Kasumi-1 (cell line): ENCODE results near the gene C4B.
"Not testable (repeated sequence)": the region's sequence is repeated elsewhere in the genome, so short reads cannot be mapped to it uniquely, and the experiment has no call there.

Source experiments
- DNase-seq, 2 experiments: peaks; one replicate each; lab custom pipeline; 2025; lab: John Stamatoyannopoulos, UW

The C4B gene

GRCh38 chr6:31981744-31982143 is 32.9 kb upstream of the C4B start, which contains the start of gene C4A:
Gene C4A, plus strand, starts transcription at chr6:31982057. Its CDS starts 51 bp downstream, at chr6:31982108.
- DNase-seq: not testable (repeated sequence)

GRCh38 chr6:31989363-31989762 is 25.2 kb upstream of the C4B start:
- DNase-seq: not testable (repeated sequence)

- DNase-seq: not testable (repeated sequence)
Observed at GRCh38 chr6:31994421-31994820, 20.2 kb upstream of the C4B start.

- not testable (repeated sequence) for DNase-seq
Observed at GRCh38 chr6:31996385-31996784, 18.2 kb upstream of the C4B start.

DNA sequence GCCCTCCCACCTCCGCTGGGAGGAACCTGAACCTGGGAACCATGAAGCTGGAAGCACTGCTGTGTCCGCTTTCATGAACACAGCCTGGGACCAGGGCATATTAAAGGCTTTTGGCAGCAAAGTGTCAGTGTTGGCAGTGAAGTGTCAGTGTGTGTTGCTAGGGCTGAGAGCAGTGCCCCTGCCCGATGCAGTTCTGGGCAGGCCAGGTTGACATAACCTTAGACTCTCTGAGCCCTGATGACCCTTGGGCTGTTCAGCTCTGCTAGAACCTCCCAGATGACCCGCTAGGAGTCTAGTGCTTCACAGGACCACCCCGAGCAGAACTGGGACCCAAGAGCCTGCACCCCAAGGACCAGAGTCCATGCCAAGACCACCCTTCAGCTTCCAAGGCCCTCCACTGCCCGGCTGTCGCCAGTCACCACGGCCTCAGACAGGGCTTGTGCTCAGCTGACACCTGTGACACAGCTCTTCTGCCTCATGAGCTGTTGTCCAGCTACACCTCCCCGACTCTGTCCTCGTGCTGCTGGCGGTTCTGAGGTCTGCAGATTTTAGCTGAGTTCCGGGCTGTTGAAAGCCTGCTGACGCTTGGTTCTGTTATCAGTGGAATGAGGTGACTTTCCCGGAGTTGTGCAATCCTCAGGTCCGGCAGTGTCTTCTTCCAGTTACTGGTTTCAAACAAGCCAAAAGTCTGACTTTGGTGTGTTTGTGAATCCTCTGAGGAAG is 11.9 kb upstream of the C4B start:
- DNase-seq: not testable (repeated sequence)

- not testable (repeated sequence) for DNase-seq
Observed at GRCh38 chr6:32003301-32003700, 11.3 kb upstream of the C4B start.

DNA sequence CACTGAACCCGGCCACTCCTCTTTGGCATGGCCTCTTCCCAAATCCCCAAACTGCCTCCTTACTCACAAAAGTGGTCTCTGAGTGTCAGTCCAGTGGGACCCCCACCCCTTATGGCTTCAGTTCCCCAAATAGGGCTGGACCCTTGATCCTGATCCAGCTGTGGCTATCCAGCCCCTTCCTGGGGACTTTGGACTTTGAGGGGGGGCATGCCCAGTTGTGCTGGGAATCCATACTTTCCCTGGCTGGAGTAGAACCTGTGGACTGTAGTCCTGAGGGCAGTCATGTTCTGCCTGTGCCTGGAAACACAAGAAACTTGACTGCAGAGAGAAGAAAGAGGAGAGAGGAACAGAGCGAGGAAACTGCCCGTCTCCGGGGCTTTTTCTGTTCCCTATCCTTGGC is 10.2 kb upstream of the C4B start:
- not testable (repeated sequence) for DNase-seq

DNA sequence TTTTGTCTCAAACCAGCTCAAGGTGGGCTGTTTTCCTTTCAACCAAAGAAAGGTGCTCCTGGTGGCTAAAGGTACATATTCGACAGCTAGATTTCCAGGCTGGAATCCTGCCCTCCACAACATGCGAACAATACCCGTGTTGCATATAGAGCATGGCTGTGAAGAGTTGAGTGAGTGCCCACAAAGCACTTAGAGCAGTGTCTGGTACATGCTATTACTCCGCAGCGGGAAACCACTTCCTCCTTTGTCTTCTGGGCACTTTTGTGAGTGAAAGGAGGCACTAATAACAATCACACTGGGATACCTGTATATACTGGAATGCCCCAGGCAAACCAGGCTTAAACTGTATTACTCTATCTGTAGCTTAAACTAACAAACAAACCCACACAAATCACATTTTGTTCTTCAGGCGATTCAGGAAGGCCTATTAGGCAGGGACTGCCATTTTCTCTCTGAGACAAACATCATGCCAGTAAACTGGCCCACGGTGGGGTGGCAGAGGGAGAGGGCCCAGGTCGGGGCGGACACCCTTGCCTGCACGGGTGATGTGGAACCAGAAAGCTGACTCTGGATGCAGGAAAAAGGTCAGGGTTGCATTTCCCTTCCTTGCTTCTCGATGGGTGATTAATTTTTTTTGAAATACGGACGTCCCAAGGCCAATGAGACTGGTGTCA is 9.6 kb upstream of the C4B start:
- DNase-seq: not testable (repeated sequence)

DNA sequence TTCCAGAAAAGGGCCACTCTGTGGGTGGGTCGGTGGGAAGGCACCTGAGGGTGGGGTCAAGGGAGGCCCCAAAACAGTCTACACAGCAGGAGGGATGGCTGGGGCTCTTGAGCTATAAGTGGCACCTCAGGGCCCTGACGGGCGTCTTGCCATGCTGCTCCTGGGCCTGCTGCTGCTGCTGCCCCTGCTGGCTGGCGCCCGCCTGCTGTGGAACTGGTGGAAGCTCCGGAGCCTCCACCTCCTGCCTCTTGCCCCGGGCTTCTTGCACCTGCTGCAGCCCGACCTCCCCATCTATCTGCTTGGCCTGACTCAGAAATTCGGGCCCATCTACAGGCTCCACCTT is 9.1 kb upstream of the C4B start:
- not testable (repeated sequence) for DNase-seq

DNA sequence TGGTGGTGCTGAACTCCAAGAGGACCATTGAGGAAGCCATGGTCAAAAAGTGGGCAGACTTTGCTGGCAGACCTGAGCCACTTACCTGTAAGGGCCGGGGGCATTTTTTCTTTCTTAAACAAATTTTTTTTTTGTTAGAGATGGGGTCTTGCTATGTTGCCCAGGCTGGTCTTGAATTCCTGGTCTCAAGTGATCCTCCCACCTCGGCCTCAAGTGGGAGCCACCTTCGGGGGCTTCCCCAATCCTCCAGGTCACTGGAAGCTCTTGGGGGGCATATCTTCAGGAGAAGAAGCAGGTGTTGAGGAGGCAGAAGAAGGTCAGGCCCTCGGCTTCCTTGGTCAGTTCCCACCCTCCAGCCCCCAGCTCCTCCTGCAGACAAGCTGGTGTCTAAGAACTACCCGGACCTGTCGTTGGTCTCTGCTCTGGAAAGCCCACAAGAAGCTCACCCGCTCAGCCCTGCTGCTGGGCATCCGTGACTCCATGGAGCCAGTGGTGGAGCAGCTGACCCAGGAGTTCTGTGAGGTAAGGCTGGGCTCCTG is 8.5 kb upstream of the C4B start:
- DNase-seq: not testable (repeated sequence)

DNA sequence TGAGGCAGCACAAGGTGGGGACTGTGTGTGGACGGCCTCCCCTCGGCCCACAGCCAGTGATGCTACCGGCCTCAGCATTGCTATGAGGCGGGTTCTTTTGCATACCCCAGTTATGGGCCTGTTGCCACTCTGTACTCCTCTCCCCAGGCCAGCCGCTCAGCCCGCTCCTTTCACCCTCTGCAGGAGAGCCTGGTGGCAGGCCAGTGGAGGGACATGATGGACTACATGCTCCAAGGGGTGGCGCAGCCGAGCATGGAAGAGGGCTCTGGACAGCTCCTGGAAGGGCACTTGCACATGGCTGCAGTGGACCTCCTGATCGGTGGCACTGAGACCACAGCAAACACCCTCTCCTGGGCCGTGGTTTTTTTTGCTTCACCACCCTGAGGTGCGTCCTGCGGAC is 7.5 kb upstream of the C4B start:
- DNase-seq: not testable (repeated sequence)

- not testable (repeated sequence) for DNase-seq
Observed at GRCh38 chr6:32008037-32008436, 6.6 kb upstream of the C4B start.

- not testable (repeated sequence) for DNase-seq
Observed at GRCh38 chr6:32008616-32009015, 6.0 kb upstream of the C4B start.

DNA sequence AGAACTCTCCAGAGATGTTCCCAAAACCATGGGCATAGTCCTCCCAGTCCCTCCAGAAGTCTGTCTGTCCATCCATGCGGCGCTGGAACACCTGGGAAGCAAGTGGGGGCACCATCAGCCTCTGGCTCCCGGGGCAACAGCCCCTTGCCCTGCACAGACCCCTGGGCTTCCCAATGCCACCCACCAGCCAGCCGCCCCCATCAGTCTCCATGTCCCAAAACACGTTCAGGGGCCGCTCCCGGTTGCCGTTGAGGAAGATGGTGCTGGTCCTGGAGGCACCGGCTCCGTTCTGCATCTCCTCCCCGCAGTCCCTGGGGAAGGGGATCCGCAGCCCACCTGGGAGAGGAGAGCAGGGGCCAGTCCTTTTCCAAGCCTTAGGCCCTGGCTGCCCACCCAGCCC is 5.1 kb upstream of the C4B start:
- not testable (repeated sequence) for DNase-seq

DNA sequence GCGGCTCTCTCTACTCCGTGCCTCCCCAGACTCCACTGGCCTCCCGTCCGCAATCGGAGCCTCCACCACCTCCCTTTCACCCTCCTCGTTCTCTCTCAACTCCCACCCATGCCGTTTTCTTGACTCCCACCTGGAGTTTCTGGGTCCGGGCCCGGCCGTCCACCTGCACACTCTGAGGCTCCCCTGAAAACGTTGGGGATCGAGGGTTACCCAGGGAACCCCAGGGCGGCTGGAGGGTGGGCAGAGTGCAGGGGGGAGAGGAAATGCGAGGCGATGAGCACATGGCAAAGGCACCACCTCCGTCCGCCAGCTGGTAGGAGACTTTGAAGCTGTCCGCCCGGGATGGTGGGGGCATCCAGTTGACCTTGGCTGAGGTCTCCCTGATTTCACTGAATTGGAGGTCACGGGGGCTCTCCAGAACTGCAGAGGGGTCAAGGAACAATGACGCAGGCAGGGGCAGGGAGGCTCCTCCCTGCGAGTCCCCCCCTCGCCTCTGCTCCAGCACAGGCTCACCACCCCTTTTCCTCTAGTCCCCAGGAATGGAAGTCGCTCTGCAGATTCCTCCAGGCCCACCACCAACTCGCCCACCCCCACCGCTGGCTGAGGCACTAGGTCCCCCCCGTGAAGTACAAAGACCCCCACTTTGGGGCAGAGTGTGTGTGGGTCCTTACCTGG is 3.6 kb upstream of the C4B start:
- DNase-seq: not testable (repeated sequence)

- DNase-seq: not testable (repeated sequence)
Observed at GRCh38 chr6:32012941-32013617, 1.5 kb upstream of the C4B start.

- DNase-seq: not testable (repeated sequence)
Observed at GRCh38 chr6:32013738-32014137, 857 bp upstream of the C4B start.

DNA sequence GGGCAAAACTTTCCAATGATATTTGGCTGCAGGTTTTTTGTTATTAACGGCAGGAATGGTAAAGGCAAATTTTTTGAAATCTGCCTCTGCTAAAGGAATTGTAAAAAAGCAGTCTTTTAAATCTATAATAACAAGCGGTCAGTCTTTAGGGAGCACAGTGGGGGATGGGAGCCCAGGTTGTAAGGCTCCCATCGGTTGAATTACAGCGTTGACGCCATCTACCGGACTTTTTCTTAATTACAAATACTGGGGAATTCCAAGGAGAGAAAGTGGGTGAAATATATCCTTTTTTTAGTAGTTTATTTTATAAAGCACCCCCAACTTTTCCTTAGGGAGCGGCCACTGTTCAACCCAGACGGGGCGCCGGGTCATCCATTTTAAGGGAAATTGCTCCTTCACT is 7.5 kb downstream of the C4B start:
- DNase-seq: not testable (repeated sequence)

DNA sequence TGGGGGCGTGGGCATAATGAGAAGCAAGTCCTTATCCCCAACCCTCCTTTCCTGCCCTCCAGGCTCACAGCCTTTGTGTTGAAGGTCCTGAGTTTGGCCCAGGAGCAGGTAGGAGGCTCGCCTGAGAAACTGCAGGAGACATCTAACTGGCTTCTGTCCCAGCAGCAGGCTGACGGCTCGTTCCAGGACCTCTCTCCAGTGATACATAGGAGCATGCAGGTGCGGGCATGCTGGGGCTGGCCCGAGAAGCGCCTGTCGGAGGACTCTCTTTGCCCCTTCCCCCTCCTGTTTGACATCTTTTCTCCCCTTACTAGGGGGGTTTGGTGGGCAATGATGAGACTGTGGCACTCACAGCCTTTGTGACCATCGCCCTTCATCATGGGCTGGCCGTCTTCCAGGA is 14.0 kb downstream of the C4B start:
- DNase-seq: not testable (repeated sequence)

DNA sequence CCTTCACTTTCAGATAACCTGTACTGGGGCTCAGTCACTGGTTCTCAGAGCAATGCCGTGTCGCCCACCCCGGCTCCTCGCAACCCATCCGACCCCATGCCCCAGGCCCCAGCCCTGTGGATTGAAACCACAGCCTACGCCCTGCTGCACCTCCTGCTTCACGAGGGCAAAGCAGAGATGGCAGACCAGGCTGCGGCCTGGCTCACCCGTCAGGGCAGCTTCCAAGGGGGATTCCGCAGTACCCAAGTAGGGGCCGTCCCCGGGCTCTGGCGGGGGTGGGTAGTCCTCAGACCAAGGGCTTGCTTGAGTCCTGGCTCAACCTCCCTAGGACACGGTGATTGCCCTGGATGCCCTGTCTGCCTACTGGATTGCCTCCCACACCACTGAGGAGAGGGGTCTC is 15.0 kb downstream of the C4B start:
- not testable (repeated sequence) for DNase-seq

- not testable (repeated sequence) for DNase-seq
Observed at GRCh38 chr6:32035283-32036013, 20.9 kb downstream of the C4B start.
